Measurements from ENCODE around the gene PIK3CD.

The PIK3CD gene

GRCh38 chr1:9774712-9775679, 123.5 kb downstream of the PIK3CD start:
- DNase-seq (ENCODE audit: low spot score) = no peak

- DNase-seq (ENCODE audit: low spot score) = no peak
Observed at GRCh38 chr1:9776685-9777084, 125.2 kb downstream of the PIK3CD start.

Data from cerebellar cortex (tissue), 1 donor.